HepG2 (cell line): ENCODE results near the gene PRM2. TPM values are rescaled to one million over a fixed set of nuclear protein-coding genes. Genes with fewer than 3 reads are reported as not detected.

Experiments
- ATAC-seq: fragments of 200-7000 bp; cut with Tn5 transposase; 3 replicates; pipeline ENCODE4 v1.9.1; 2020; ENCODE audit warnings: mild to moderate bottlenecking, moderate library complexity
- Bru-seq: library from RNA; stranded (reverse); fragments of 400-500 nt; gene quantifications from one replicate; lab custom pipeline; 2021; lab: Mats Ljungman, UMichigan
- BruChase-seq, 2 experiments: library from RNA; stranded (reverse); fragments of 400-500 nt; gene quantifications; one replicate each; lab custom pipeline; 2021; lab: Mats Ljungman, UMichigan
- BruUV-seq: library from RNA; stranded (reverse); fragments of 400-500 nt; replicated peaks from 2 replicates; lab custom pipeline; 2021; lab: Mats Ljungman, UMichigan
- CTCF ChIA-PET: fragments of 300-600 bp; formaldehyde crosslinking; extraction: SDS; loops from one replicate; lab custom pipeline; 2021; ENCODE audit warnings: low total read pairs, inconsistent platforms, low intra/inter-chr PET ratio; lab: Yijun Ruan, JAX
- POLR2A ChIA-PET: fragments of 350-600 bp; sonication (Branson Sonifier 250); formaldehyde crosslinking; loops from one replicate; lab custom pipeline; 2020; ENCODE audit warnings: antibody characterized with exemption, inconsistent platforms; lab: Yijun Ruan, JAX
- DNase-seq: peaks from one replicate; pipeline ENCODE4 v3.0.0-alpha.2; 2015; ENCODE audit warnings: low spot score
- FAIRE-seq: peaks from 3 replicates; lab custom pipeline; 2011; peaks lifted over from hg19 to GRCh38; lab: Jason Lieb, UNC
- H2AFZ ChIP-seq: one replicate; pipeline ENCODE4 v1.6.1; 2011; ENCODE audit warnings: low read length, inconsistent platforms
- H3K27ac ChIP-seq: fragments of 300-600 bp; 3 replicates; pipeline ENCODE4 v1.8.0; 2011; ENCODE audit warnings: mixed run types, mild to moderate bottlenecking, mixed read lengths, low read length, inconsistent platforms; ENCODE audit not compliant: insufficient read depth; ENCODE audit errors: extremely low read length
- H3K27me3 ChIP-seq, 2 experiments: fragments of 200-600 bp in 1 of 2; 2 replicates in 1 of 2; 3 replicates in 1 of 2; pipeline versions ENCODE4 v1.6.0 to v1.8.0; 2011; ENCODE audit warnings: low read length in 2 of 2, mild to moderate bottlenecking in 2 of 2, moderate library complexity in 2 of 2, inconsistent platforms in 1 of 2; ENCODE audit not compliant: insufficient read depth in 2 of 2, control insufficient read depth in 1 of 2
- H3K36me3 ChIP-seq, 2 experiments: fragments of 200-600 bp in 1 of 2; replicated peaks in 1 of 2; 2 replicates in 1 of 2; 3 replicates in 1 of 2; pipeline versions ENCODE4 v1.5.1 to v1.8.0; 2011; ENCODE audit warnings: low read length in 2 of 2, inconsistent platforms in 1 of 2; ENCODE audit not compliant: insufficient read depth in 2 of 2, control insufficient read depth in 1 of 2
- H3K4me1 ChIP-seq: 2 replicates; pipeline ENCODE4 v1.5.1; 2012; ENCODE audit warnings: low read length, inconsistent platforms; ENCODE audit not compliant: insufficient read depth
- H3K4me2 ChIP-seq: 2 replicates; pipeline ENCODE4 v1.6.0; 2011; ENCODE audit warnings: low read depth, low read length, inconsistent platforms
- H3K4me3 ChIP-seq, 3 experiments: fragments of 200-600 bp in 1 of 3; sonication (generic), shearing (Covaris generic) in 1 of 3; replicated peaks in 1 of 3; 2 replicates each; pipeline ENCODE4 v1.5.1; 2011 to 2016; ENCODE audit warnings: low read length in 3 of 3, inconsistent platforms in 2 of 3, low read depth in 2 of 3, mild to moderate bottlenecking in 2 of 3, control low read depth in 1 of 3, mixed read lengths in 1 of 3; ENCODE audit not compliant: insufficient read depth in 1 of 3
- H3K79me2 ChIP-seq: one replicate; pipeline ENCODE4 v1.6.1; 2011; ENCODE audit warnings: low read length, inconsistent platforms; ENCODE audit not compliant: insufficient read depth
- H3K9ac ChIP-seq: 2 replicates; pipeline ENCODE4 v1.6.0; 2011; ENCODE audit warnings: mild to moderate bottlenecking, low read depth, low read length, inconsistent platforms; ENCODE audit not compliant: insufficient read depth
- H3K9me3 ChIP-seq: 2 replicates; pipeline ENCODE4 v1.5.1; 2012; ENCODE audit warnings: mild to moderate bottlenecking, low read length
- H4K20me1 ChIP-seq: 2 replicates; pipeline ENCODE4 v1.6.0; 2011; ENCODE audit warnings: inconsistent platforms, mild to moderate bottlenecking, low read length, moderate library complexity; ENCODE audit not compliant: insufficient read depth
- BCL6 ChIP-seq: IDR thresholded peaks from 2 replicates; pipeline ENCODE4 v1.6.1; 2016; ENCODE audit warnings: missing genetic modification reagents, missing compliant biosample characterization
- FOXO4 ChIP-seq: sonication (generic); formaldehyde crosslinking; conservative IDR thresholded peaks from 2 replicates; pipeline ENCODE4 v1.8.1; 2023; ENCODE audit warnings: missing genetic modification reagents
- HBP1 ChIP-seq: IDR thresholded peaks from 2 replicates; pipeline ENCODE4 v1.6.1; 2016; ENCODE audit warnings: low read depth, control low read depth
- KLF6 ChIP-seq: IDR thresholded peaks from 2 replicates; pipeline ENCODE4 v1.8.0; 2016; ENCODE audit warnings: missing biosample characterization, missing genetic modification reagents
- RXRA ChIP-seq: sonication (generic); formaldehyde crosslinking; IDR thresholded peaks from 2 replicates; pipeline ENCODE4 v1.5.1; 2020; ENCODE audit warnings: missing genetic modification reagents
- ZFP36 ChIP-seq: fragments of 150-350 bp; IDR thresholded peaks from 2 replicates; pipeline ENCODE4 v1.6.1; 2018; ENCODE audit warnings: borderline replicate concordance, low read length, low read depth; ENCODE audit not compliant: partially characterized antibody
- ZNF75D ChIP-seq: sonication (generic); formaldehyde crosslinking; IDR thresholded peaks from 2 replicates; pipeline ENCODE4 v1.8.1; 2023; ENCODE audit warnings: missing genetic modification reagents, mild to moderate bottlenecking, borderline replicate concordance
- ZNF761 ChIP-seq: sonication (generic); formaldehyde crosslinking; conservative IDR thresholded peaks from 2 replicates; pipeline ENCODE4 v1.4.0; 2020; ENCODE audit warnings: mild to moderate bottlenecking, missing genetic modification reagents
- ZSCAN12 ChIP-seq: sonication (generic); formaldehyde crosslinking; IDR thresholded peaks from 2 replicates; pipeline ENCODE4 v1.9.0; 2021; ENCODE audit warnings: mild to moderate bottlenecking, missing genetic modification reagents
- ZSCAN29 ChIP-seq: sonication (generic); formaldehyde crosslinking; conservative IDR thresholded peaks from 2 replicates; pipeline ENCODE4 v1.4.0; 2020; ENCODE audit warnings: mild to moderate bottlenecking, missing genetic modification reagents
- WGBS: methylation state at CpG from one replicate; pipeline ENCODE4 v1.1.6; 2017; ENCODE audit warnings: low lambda C conversion rate; 5-methylcytosine and 5-hydroxymethylcytosine counted together
- in situ Hi-C: cut with HindIII; loops from 2 replicates; pipeline ENCODE4 v1.10.0; 2017; ENCODE audit warnings: low pct_unique_long_range_greater_than_20kb; ENCODE audit not compliant: extremely low pct_ligation_motif_present
- intact Hi-C: fragments of 100-400 bp; cut with micrococcal nuclease; formaldehyde crosslinking; loops from one replicate; pipeline ENCODE4 v1.10.0; 2022; ENCODE audit not compliant: unreplicated experiment
- long read RNA-seq, 2 experiments: library from RNA in 1 of 2; library from polyadenylated mRNA in 1 of 2; stranded (forward) in 1 of 2; unstranded in 1 of 2; transcript quantifications; one replicate each; pipeline ENCODE4 v2.0.0, GENCODE V29; 2019 to 2022
- polyA minus RNA-seq, 3 experiments: library from RNA; depleted of rRNA, polyadenylated mRNA; stranded (reverse); fragments of >200 nt; gene quantifications; 2 replicates each; pipeline ENCODE4 v1.2.3, GENCODE V29; 2011; ENCODE audit warnings: low replicate concordance in 1 of 3
- polyA plus RNA-seq, 8 experiments: library from polyadenylated mRNA; depleted of rRNA in 3 of 8; stranded (reverse) in 7 of 8; unstranded in 1 of 8; fragments of >200 nt; fragmentation: Illumina TruSeq in 4 of 8; extraction: Trizol in 4 of 8; gene quantifications; 2 replicates each; pipeline versions ENCODE4 v1.2.1 to v1.2.3, GENCODE V29; 2011 to 2016; ENCODE audit warnings: low read depth in 4 of 8, missing spikeins in 1 of 8, mixed read lengths in 1 of 8; ENCODE audit not compliant: insufficient read depth in 1 of 8
- total RNA-seq, 5 experiments: library from RNA; depleted of rRNA; stranded (reverse); fragments of >200 nt; fragmentation: Illumina TruSeq; extraction: Trizol; gene quantifications; 2 replicates each; pipeline ENCODE4 v1.2.3, GENCODE V29; 2016; ENCODE audit warnings: low read depth in 1 of 5
- TF ChIP-seq, protein P1 (sequence below): sonication (generic); formaldehyde crosslinking; IDR thresholded peaks from 2 replicates; pipeline ENCODE4 v1.4.0; 2020; ENCODE audit warnings: mild to moderate bottlenecking, missing genetic modification reagents
- TF ChIP-seq, protein P2 (sequence below): sonication (generic); formaldehyde crosslinking; IDR thresholded peaks from 2 replicates; pipeline ENCODE4 v1.5.1; 2020; ENCODE audit warnings: missing genetic modification reagents, mild to moderate bottlenecking, borderline replicate concordance

Gene PRM2, protein sequence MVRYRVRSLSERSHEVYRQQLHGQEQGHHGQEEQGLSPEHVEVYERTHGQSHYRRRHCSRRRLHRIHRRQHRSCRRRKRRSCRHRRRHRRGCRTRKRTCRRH
- total RNA-seq (2016; rRNA removed; fragmentation: Illumina TruSeq; extraction: Trizol): not detected in 2 replicates
- 0.61 TPM in 1 of 2 replicates, not detected in the other for total RNA-seq (2016; cell fraction: cytosol; rRNA removed; fragmentation: Illumina TruSeq; extraction: Trizol; ENCODE audit: low read depth)
- total RNA-seq (2016; cell fraction: insoluble cytoplasmic fraction; rRNA removed; fragmentation: Illumina TruSeq; extraction: Trizol): not detected in 2 replicates
- 0.28 and 0.52 TPM in 2 replicates for total RNA-seq (2016; cell fraction: membrane; rRNA removed; fragmentation: Illumina TruSeq; extraction: Trizol)
- total RNA-seq (2016; cell fraction: nucleus; rRNA removed; fragmentation: Illumina TruSeq; extraction: Trizol): not detected in 2 replicates
- polyA plus RNA-seq (2011; rRNA removed): 0.54 TPM in 1 of 2 replicates, not detected in the other
- polyA plus RNA-seq (2011; cell fraction: cytosol; rRNA removed): 0.19 and 0.26 TPM in 2 replicates
- polyA plus RNA-seq (2011; cell fraction: nucleus; rRNA removed): not detected in 2 replicates
- polyA plus RNA-seq (2012): not detected in 2 replicates
- polyA plus RNA-seq (2016; cell fraction: cytosol; fragmentation: Illumina TruSeq; extraction: Trizol; ENCODE audit: low read depth): 1.6 and 2.0 TPM in 2 replicates
- 0.56 TPM in 1 of 2 replicates, not detected in the other for polyA plus RNA-seq (2016; cell fraction: insoluble cytoplasmic fraction; fragmentation: Illumina TruSeq; extraction: Trizol; ENCODE audit: low read depth)
- polyA plus RNA-seq (2016; cell fraction: membrane; fragmentation: Illumina TruSeq; extraction: Trizol; ENCODE audit: low read depth): 0.55 and 0.73 TPM in 2 replicates
- not detected in 2 replicates for polyA plus RNA-seq (2016; cell fraction: nucleus; fragmentation: Illumina TruSeq; extraction: Trizol; ENCODE audit: insufficient read depth, low read depth)
- not detected in 2 replicates for polyA minus RNA-seq (2011; rRNA and poly(A)+ RNA removed; ENCODE audit: low replicate concordance)
- polyA minus RNA-seq (2011; cell fraction: cytosol; rRNA and poly(A)+ RNA removed): not detected in 2 replicates
- not detected in 2 replicates for polyA minus RNA-seq (2011; cell fraction: nucleus; rRNA and poly(A)+ RNA removed)
- not detected for Bru-seq, nascent RNA
- BruChase-seq, experiment 1, labeled RNA remaining after a 6-hour chase: not detected
- BruChase-seq, experiment 2, labeled RNA remaining after a 2-hour chase: not detected
- long read RNA-seq, experiment 1: 0 reads
- long read RNA-seq, experiment 2: 0 reads

DNA sequence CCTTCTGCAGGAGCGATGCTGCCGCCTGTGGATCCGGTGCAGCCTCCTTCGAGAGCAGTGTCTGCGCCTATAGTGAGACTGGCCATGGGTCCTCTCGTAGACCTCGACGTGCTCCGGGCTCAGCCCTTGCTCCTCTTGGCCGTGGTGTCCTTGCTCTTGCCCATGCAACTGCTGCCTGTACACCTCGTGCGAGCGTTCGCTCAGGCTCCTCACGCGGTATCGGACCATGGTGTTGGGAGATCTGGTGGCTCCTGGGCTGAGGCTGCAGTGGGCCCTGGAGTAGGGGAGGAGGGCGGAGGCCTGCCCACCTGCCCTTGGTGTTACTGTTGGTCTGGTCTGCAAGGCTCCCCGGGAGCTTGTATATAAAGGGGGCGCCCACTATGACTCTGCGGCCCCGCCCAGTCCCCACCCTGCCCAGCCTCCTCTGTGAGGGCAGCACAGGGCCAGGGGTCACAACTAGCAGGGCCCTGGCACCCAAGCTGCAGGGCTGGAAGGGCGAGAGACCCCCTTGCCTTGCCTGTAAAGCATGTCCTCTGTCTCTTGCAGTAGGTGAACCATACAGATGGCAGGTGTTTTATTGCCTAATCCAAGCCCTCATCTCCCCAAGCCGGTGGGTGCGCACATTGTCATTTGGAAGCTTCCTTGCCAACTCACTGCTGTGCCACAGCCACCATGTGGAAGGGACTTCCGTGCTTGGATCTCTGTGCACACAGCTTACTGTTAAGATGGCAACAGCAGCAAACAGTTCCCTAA lies at the start of gene PRM2:
PRM2 (minus strand) TSS at position 338 of the 753 bp plus-strand sequence; CDS start at position 228, 110 bp downstream.
- H3K9ac ChIP-seq: no peak within 1 kb of the TSS; the same call in 1 of the 2 replicates
- H3K27me3 ChIP-seq: no peaks in the 10 kb centered on the region
- in situ Hi-C loops: no loop called here
- no peak within 1 kb of the TSS for H3K4me3 ChIP-seq
- intact Hi-C loops: no loop called here
- WGBS: 98% methylated on average over 26 of the region's 26 CpGs
- H3K79me2 ChIP-seq: no peaks in the 10 kb centered on the region
- peaks cover 98% of the 10 kb centered on the region for H3K4me1 ChIP-seq
- no TSS peak for BruUV-seq
- no peak within 1 kb of the TSS for H2AFZ ChIP-seq
- DNase-seq (no peak), ATAC-seq (no peak), FAIRE-seq (no peak)
- H3K36me3 ChIP-seq: no peaks in the 10 kb centered on the region
- H3K27ac ChIP-seq: peak within 1 kb of the TSS; percentile 97
- no peaks in the 10 kb centered on the region for H4K20me1 ChIP-seq
- ChIA-PET POLR2A (interaction anchor here (0.8 to 14.0 kb wide), 6 partner anchors 19 to 137 kb away, joined by 3 to 351 read pairs (median 4); partner anchors contain the start of gene SOCS1), CTCF (no interaction called here)
- no peaks in the 10 kb centered on the region for H3K9me3 ChIP-seq
- H3K4me2 ChIP-seq: no peak within 1 kb of the TSS
- TF ChIP-seq HBP1 (CRISPR knock-in tag) (no peak), ZFP36 (no peak), ZNF75D (CRISPR knock-in tag) (no peak), BCL6 (no peak), ZSCAN29 (CRISPR knock-in tag) (no peak), FOXO4 (CRISPR knock-in tag) (no peak), RXRA (CRISPR knock-in tag) (0 out of 2 replicates have a peak, but pooled peaks have one; percentile 25), ZSCAN12 (CRISPR knock-in tag) (no peak), KLF6 (no peak), ZNF761 (CRISPR knock-in tag) (no peak)
- TF ChIP-seq, protein P1, sequence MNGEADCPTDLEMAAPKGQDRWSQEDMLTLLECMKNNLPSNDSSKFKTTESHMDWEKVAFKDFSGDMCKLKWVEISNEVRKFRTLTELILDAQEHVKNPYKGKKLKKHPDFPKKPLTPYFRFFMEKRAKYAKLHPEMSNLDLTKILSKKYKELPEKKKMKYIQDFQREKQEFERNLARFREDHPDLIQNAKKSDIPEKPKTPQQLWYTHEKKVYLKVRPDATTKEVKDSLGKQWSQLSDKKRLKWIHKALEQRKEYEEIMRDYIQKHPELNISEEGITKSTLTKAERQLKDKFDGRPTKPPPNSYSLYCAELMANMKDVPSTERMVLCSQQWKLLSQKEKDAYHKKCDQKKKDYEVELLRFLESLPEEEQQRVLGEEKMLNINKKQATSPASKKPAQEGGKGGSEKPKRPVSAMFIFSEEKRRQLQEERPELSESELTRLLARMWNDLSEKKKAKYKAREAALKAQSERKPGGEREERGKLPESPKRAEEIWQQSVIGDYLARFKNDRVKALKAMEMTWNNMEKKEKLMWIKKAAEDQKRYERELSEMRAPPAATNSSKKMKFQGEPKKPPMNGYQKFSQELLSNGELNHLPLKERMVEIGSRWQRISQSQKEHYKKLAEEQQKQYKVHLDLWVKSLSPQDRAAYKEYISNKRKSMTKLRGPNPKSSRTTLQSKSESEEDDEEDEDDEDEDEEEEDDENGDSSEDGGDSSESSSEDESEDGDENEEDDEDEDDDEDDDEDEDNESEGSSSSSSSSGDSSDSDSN (CRISPR knock-in tag): no peak
- TF ChIP-seq, protein P2, sequence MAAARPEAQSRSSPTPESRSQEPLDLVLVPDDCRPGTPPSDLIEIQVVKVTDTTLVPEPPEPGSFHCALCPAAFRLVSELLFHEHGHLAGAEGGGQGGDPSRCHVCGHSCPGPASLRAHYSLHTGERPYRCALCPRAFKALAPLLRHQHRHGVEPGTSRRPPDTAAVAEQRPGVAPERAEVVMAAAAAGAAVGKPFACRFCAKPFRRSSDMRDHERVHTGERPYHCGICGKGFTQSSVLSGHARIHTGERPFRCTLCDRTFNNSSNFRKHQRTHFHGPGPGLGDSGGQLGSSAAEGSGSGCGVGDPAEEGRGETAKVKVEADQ (CRISPR knock-in tag): no peak
